ENCODE data around the gene PMEPA1. TPM values are rescaled to one million over a fixed set of nuclear protein-coding genes. Genes with fewer than 3 reads are reported as not detected.
A peak's percentile ranks its signal among the peaks of the same experiment; 100 is the strongest.

The PMEPA1 gene
- total and polyA plus RNA-seq, 10 donors, result 4.8 to 15.7 (median 9.2) TPM

GRCh38 chr20:57605878-57606277, 103.9 kb downstream of the PMEPA1 start:
- no peaks in the 10 kb centered on the region for H3K27me3 ChIP-seq (replicated peaks in 1 of 7)
- DNase-seq, result no peak
- intact Hi-C loops (cut with DNase I; ENCODE audit: low total_unique reads), result loop anchor here (10.0 kb wide), 1 partner anchor 49 kb away; no protein-coding TSS in a partner anchor
- H3K4me1 ChIP-seq, result peaks cover 0 to 20% (median 2%) of the 10 kb centered on the region in 6 donors
- TF ChIP-seq CTCF (IDR thresholded peaks at IDR 0.05 in 8 of 11, conservative IDR thresholded peaks at IDR 0.05 in 3 of 11) (no peak), POLR2AphosphoS5 (IDR thresholded peaks at IDR 0.05) (no peak), POLR2A (IDR thresholded peaks at IDR 0.05) (no peak)
- H3K36me3 ChIP-seq, result peaks cover 0 to 47% (median 19%) of the 10 kb centered on the region in 6 donors
- H3K9me3 ChIP-seq, result no peaks in the 10 kb centered on the region
- 50 to 81% (median 64%) methylated on average over 5 of the region's 5 CpGs for WGBS, 5 donors
- H3K27ac ChIP-seq, result peak overlapping the region in 1 of 8 donors; percentile 22
- H3K4me3 ChIP-seq, result no peak overlapping the region

GRCh38 chr20:57605045-57605444, 104.8 kb downstream of the PMEPA1 start:
- TF ChIP-seq POLR2AphosphoS5 (IDR thresholded peaks at IDR 0.05) (no peak), CTCF (IDR thresholded peaks at IDR 0.05 in 8 of 11, conservative IDR thresholded peaks at IDR 0.05 in 3 of 11) (no peak), POLR2A (IDR thresholded peaks at IDR 0.05) (no peak)
- DNase-seq, result no peak

GRCh38 chr20:57603120-57603519, 106.7 kb downstream of the PMEPA1 start:
- DNase-seq, result no peak
- no peak for TF ChIP-seq POLR2A (IDR thresholded peaks at IDR 0.05)
- no peak for TF ChIP-seq CTCF (IDR thresholded peaks at IDR 0.05 in 8 of 11, conservative IDR thresholded peaks at IDR 0.05 in 3 of 11)
- Histone ChIP-seq H3K27me3 (replicated peaks in 1 of 7) (peaks cover 0 to 4% (median 0%) of the 10 kb centered on the region in 7 donors), H3K9me3 (no peaks in the 10 kb centered on the region), H3K4me1 (peaks cover 0 to 30% (median 0%) of the 10 kb centered on the region in 6 donors), H3K4me3 (no peak overlapping the region), H3K36me3 (peaks cover 0 to 19% (median 0%) of the 10 kb centered on the region in 6 donors), H3K27ac (no peak overlapping the region)
- WGBS, 5 donors, result 89 to 94% (median 93%) methylated on average over 10 of the region's 10 CpGs
- intact Hi-C loops (cut with DNase I; ENCODE audit: low total_unique reads), result loop anchor here (10.0 kb wide), 1 partner anchor 52 kb away; no protein-coding TSS in a partner anchor

More at GRCh38 chr20:57605045-57605444, 104.8 kb downstream of the PMEPA1 start:
- no peak overlapping the region for H3K4me3 ChIP-seq
- intact Hi-C loops (cut with DNase I; ENCODE audit: low total_unique reads), result loop anchor here (10.0 kb wide), 1 partner anchor 50 kb away; no protein-coding TSS in a partner anchor
- peak overlapping the region in 3 of 8 donors; percentile 8 to 42 (median 22) for H3K27ac ChIP-seq
- peaks cover 0 to 39% (median 14%) of the 10 kb centered on the region in 6 donors for H3K36me3 ChIP-seq
- 36 to 54% (median 49%) methylated on average over 5 of the region's 5 CpGs for WGBS, 5 donors
- H3K27me3 ChIP-seq (replicated peaks in 1 of 7), result no peaks in the 10 kb centered on the region
- no peaks in the 10 kb centered on the region for H3K9me3 ChIP-seq
- peaks cover 0 to 27% (median 2%) of the 10 kb centered on the region in 6 donors for H3K4me1 ChIP-seq

DNA sequence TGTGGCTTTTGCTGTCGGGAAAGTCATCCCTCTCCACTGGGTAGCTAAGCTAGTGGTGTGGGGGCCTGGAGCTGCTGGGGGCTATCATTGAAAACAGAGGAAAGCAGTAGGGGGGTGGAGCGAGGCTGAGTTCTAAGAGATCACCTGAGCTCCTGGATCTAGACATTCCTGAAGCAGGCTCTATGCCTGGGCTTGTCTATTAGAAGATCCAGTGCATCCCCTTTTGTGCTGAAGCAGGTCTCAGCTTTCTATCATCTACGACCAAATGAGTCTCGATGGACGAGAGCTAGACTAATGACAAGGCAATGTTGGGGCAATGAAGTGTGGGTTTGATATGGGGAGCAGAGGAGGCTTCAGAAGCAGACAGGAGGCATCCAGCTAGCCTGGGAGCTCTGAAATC, 108.1 kb downstream of the PMEPA1 start:
- H3K27me3 ChIP-seq (replicated peaks in 1 of 7), result peaks cover 0 to 4% (median 0%) of the 10 kb centered on the region in 7 donors
- H3K4me3 ChIP-seq, result no peak overlapping the region
- no peaks in the 10 kb centered on the region for H3K9me3 ChIP-seq
- H3K4me1 ChIP-seq, result peaks cover 0 to 43% (median 10%) of the 10 kb centered on the region in 6 donors
- TF ChIP-seq POLR2A (IDR thresholded peaks at IDR 0.05) (no peak), POLR2AphosphoS5 (IDR thresholded peaks at IDR 0.05) (no peak), CTCF (IDR thresholded peaks at IDR 0.05 in 8 of 11, conservative IDR thresholded peaks at IDR 0.05 in 3 of 11) (no peak)
- no peak overlapping the region for H3K27ac ChIP-seq
- WGBS, 5 donors, result 69 to 93% (median 74%) methylated on average over 5 of the region's 5 CpGs
- intact Hi-C loops (cut with DNase I; ENCODE audit: low total_unique reads), result loop anchor here (10.0 kb wide), 1 partner anchor 53 kb away; no protein-coding TSS in a partner anchor
- no peak for DNase-seq
- H3K36me3 ChIP-seq, result peaks cover 0 to 8% (median 0%) of the 10 kb centered on the region in 6 donors
